A549 (cell line): Measurements from ENCODE around the gene ILDR2.

Experiments used
- EHF ChIP-seq: fragments of 250-450 bp; sonication (Bioruptor Pico); IDR thresholded peaks from 2 replicates; pipeline ENCODE4 v1.5.0; 2020; ENCODE audit warnings: mild to moderate bottlenecking
- JUN ChIP-seq, 2 experiments: fragments of >200 bp; sonication (Bioruptor Twin); formaldehyde crosslinking; IDR thresholded peaks; 2 replicates in 1 of 2; 3 replicates in 1 of 2; pipeline ENCODE4 v1.6.1; 2016 to 2017
- REST ChIP-seq: fragments of 200-600 bp; sonication (generic); IDR thresholded peaks from 2 replicates; pipeline ENCODE4 v1.6.1; 2016; ENCODE audit warnings: antibody characterized with exemption, mild to moderate bottlenecking, moderate library complexity

GRCh38 chr1:166927701-166928100 is 47.6 kb downstream of the ILDR2 start:
- TF ChIP-seq REST (no peak), JUN (IDR thresholded peaks at IDR 0.05) (no peak), EHF (no peak)
